Measurements from ENCODE around the gene LTC4S.

LTC4S gene

DNA sequence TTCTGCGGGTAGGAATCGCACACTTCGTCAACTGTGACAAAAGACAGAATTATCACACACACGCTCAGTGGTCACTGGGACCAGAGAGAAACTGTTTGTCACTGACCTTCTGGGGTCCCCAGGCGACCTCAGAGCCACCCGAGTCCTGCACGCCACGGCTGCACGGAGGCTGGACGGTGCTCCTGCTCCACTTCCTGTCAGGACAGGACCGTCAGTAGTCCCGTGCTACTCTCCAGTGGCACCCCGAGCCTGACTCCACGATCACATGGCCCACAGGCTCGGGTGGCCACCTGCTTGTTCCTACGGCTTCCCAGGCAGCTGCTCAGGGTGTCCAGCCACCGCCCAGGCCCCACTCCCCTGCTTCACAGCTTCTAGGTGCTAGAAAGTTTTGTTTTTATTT is 47.0 kb downstream of the LTC4S start:
- DNase-seq (ENCODE audit: extremely low spot score) = no peak
- ChIA-PET CTCF (interaction anchor here (1.3 to 1.4 kb wide), 2 partner anchors 11 to 78 kb away, joined by 3 to 4 read pairs; no protein-coding TSS in a partner anchor), POLR2A (no interaction called here)
- TF ChIP-seq, protein P1, sequence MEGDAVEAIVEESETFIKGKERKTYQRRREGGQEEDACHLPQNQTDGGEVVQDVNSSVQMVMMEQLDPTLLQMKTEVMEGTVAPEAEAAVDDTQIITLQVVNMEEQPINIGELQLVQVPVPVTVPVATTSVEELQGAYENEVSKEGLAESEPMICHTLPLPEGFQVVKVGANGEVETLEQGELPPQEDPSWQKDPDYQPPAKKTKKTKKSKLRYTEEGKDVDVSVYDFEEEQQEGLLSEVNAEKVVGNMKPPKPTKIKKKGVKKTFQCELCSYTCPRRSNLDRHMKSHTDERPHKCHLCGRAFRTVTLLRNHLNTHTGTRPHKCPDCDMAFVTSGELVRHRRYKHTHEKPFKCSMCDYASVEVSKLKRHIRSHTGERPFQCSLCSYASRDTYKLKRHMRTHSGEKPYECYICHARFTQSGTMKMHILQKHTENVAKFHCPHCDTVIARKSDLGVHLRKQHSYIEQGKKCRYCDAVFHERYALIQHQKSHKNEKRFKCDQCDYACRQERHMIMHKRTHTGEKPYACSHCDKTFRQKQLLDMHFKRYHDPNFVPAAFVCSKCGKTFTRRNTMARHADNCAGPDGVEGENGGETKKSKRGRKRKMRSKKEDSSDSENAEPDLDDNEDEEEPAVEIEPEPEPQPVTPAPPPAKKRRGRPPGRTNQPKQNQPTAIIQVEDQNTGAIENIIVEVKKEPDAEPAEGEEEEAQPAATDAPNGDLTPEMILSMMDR (IDR thresholded peaks at IDR 0.05; ENCODE audit: control extremely low read depth, extremely low read depth, low read depth, missing control alignments) = no peak

DNA sequence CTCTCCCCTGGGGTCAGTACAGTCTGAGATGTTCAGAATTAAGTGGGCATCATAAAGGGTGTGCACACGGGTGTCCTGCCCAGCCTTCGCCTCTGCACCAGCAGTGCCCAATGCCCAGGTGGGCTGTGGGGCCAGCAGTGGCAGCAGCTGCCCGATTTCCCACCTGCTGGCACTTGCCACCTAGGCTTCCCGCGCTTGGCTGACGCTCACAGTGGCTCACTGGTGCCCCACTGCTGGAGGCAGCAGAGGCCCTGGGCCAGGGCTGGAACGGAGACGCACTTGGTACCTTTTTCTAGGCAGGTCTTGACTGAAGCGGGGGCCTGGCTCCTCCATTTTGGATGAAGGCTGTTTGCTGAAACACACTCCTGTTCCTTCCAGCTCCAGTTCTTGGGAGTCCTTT is 47.8 kb downstream of the LTC4S start:
- POLR2A ChIA-PET = interaction anchor here (1.2 kb wide), 1 partner anchor 21 kb away, joined by 7 read pairs; the partner anchor contains the start of gene SQSTM1

More for the DNA sequence above, 47.8 kb downstream of the LTC4S start:
- CTCF ChIA-PET = interaction anchor here (1.3 to 1.4 kb wide), 2 partner anchors 10 to 79 kb away, joined by 3 to 4 read pairs; no protein-coding TSS in a partner anchor
- TF ChIP-seq, protein P1 (IDR thresholded peaks at IDR 0.05; ENCODE audit: control extremely low read depth, extremely low read depth, low read depth, missing control alignments) = no peak
- no peak for DNase-seq (ENCODE audit: extremely low spot score)

Data from GM10248 (cell line).